Fibroblast of skin of left biceps (primary cell): Measurements from ENCODE around the gene CS.
"Not testable (repeated sequence)": the region's sequence is repeated elsewhere in the genome, so short reads cannot be mapped to it uniquely, and the experiment has no call there.

Experiments
- DNase-seq, 2 experiments: peaks; one replicate each; pipeline ENCODE4 v3.0.0-alpha.2; 2013; ENCODE audit warnings: low read depth in 2 of 2

The CS gene

DNA sequence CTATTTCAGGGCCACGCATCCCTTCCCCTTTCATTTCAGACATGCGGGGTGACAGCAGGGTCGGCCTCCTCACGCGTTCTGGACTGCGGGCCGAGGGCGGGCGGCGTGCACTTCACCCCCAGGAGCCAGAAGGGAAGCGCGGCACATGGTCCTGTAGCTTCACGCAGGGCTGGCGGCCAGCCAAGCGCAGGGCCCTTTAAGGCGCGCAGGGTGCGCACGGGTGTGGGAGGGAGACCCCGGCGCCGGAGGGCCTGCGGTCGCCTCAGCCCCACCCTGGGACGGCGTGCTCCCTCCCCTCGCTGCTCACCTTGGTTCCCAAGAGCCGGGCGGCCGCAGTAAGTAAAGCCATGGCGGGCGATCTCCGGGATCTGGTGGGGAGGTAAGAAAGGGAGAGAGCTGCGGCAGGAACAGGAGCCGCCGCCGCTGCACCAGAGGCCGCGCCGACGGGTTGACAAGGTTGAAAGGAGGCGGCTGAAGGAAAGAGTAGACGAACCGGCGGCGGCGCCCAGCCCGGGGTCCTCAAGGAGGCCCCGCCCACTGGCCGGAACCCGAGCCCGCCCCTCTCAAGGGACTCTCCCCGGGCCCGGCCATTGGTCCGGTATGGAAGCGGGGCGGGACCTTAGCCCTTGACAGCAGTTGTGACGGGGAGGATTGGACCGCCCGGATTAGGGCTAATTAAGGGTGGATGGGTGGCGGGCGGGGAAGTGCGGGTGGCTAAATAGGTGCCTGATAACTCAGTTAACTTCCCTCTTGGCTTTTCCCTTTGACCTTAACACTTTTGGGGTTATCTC is at the start of gene CS:
Gene CS, minus strand, starts transcription at position 478 of the 791 bp plus-strand sequence. Its CDS starts 129 bp downstream, at position 349.
- peak; percentile 93 to 94 for DNase-seq

- no peak for DNase-seq
These were observed 48.6 kb upstream of the CS start for GRCh38 chr12:56348776-56349175.

DNA sequence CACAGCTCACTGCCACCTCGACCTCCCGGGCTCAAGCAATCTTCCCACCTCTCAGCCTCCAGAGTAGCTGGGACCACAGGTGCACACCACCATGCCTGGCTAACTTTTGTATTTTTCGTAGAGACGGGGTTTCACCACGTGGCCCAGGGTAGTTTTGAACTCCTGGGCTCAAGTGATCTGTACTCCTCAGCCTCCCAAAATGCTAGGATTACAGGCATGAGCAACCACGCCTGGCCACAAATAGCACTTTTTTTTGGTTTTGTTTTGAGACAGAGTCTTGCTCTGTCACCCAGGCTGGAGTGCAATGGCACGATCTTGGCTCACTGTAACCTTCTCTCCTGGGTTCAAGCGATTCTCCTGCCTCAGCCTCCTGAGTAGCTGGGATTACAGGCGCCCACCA is 47.1 kb upstream of the CS start:
- DNase-seq: not testable (repeated sequence)

DNA sequence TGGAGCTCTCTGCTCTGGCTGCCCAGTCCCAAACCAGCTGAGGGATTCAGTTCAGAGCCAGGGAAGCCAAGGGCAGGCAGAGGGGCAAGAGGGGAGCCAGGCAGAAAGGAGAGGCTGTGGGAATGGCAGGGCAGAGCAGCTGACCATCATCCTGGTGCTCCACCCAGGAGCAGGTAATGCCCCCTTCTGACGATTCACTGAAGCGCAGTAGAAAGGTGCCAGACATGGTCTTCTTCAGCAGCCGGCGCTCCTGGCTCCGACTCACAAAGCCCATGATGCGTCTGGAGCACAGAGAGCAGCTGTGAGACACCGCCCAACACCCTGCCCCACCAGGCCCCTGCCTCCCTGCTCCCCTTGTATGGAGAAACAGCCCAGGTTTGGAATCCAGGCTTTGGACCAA is 46.5 kb upstream of the CS start:
- no peak for DNase-seq

DNA sequence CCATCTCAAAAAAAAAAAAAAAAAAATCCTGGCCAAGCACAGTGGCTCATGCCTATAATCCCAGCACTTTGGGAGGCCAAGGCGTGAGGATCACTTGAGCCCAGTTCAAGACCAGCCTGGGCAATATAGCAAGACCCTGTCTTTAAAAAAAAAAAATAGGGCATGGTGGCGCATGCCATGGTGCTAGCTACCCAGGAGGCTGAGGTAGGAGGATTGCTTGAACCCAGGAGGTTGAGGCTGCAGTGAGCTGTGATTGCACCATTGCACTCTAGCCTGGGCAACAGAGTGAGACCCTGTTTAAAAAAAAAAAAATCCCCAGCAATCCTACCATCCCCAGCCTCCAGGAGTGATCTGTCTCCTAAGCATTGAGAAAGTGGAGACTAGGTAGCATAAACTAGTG is 42.2 kb upstream of the CS start:
- DNase-seq: not testable (repeated sequence)

DNA sequence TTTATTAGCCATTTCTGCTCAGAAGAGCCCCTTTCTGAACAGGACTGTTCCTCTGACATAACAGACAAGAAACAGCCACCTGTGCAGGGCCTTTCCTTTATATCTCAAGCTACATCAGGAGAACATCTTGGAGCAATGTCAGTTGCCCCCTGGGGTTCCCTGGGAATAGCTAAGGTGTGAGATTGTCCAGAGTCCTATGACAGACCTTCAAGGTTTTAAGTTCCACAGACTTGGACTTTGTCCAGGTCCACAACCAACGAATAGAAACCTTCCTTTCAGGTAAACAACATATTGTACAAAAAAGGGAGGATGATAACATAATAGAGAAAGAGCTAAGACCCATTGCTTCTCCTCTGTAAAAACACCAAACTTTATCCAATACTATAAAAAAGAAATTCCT is 41.5 kb upstream of the CS start:
- DNase-seq: no peak

GRCh38 chr12:56339158-56339422 is 39.0 kb upstream of the CS start:
- no peak for DNase-seq

- DNase-seq: no peak
These were observed 38.4 kb upstream of the CS start, which contains the start of gene IL23A for GRCh38 chr12:56338308-56339157. Gene IL23A (plus strand): TSS chr12:56338884. CDS start chr12:56339045, 161 bp downstream.

- DNase-seq: no peak
These were observed 37.7 kb upstream of the CS start for GRCh38 chr12:56337753-56338251.

- DNase-seq: no peak
These were observed 36.4 kb upstream of the CS start for GRCh38 chr12:56336361-56337167.

GRCh38 chr12:56335527-56335926 is 35.4 kb upstream of the CS start:
- DNase-seq: not testable (repeated sequence)

DNA sequence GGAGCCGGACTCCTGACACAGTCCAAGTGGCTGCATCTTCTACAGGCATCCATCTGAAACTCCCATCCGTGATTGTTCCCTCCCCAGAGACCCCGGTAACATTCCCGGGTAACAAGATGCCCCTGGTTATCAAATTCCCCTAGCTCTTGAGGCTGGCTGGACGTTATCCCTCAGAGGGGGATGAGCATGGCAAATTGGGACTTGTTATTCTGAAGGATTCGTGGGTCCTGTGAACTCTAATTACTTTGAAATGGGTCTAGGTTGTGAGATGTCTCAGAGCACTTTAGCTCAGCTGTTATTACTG is 34.3 kb upstream of the CS start:
- DNase-seq: no peak

GRCh38 chr12:56333679-56334489 is 33.8 kb upstream of the CS start, which contains the start of gene PAN2:
Gene PAN2 (minus strand): TSS chr12:56334000. CDS start chr12:56333094, 906 bp downstream.
- peak; percentile 95 for DNase-seq

DNA sequence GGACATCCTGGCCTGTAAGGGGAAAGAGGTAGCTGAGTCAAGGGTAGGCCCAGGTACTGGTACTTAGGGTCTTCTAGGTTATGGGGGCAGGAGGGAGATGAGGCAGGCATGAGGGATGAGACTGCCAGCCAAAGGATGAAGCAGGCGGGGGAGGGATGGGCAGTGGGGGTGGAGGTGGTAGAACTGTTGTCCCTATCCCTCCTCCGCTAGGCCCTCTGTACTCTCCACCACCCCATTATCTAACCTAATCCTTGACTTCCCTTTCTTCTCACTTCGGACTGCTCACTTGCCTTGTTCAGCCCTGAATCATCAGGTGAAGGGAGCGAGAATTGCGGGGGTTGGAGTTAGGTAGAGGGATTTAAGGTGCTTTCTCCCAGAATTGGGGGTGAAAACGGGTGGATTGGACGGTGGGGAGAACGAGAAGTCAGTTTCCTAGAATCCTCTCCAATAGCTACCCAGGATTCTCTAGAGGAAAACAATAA is 33.1 kb upstream of the CS start:
- DNase-seq: no peak

DNA sequence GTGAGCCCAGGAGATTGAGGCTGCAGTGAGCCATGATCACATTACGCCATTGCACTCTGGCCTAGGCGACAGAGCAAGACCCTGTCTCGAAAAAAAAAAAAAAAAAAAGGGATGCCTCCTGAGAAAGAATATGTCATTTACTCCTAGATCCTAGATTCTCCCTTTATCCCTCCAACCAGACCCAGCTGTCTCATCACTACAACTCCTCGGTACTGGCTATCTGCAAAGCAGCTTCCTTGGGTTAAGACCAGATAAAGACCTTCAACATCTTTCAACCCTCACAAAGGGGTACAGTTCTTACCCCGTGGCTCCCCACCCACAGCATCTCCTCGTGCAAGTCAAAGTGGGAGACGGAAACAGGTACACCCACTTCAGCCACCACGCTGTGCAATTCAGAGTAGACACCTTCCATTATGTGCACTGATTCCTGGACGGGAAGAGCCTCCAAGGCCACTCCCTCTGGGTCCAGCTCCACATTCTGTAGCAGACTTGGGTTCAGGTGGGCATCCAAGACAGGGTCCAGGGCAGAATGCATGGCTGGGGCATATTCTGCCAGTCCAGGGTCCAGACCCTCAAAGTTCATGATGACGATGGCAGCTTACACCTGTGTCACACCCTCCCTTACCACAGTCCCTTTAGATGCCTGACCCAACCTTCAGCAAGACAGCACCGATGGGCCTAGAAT is 32.5 kb upstream of the CS start:
- DNase-seq: no peak

- no peak for DNase-seq
These were observed 30.9 kb upstream of the CS start for GRCh38 chr12:56330936-56331490.

DNA sequence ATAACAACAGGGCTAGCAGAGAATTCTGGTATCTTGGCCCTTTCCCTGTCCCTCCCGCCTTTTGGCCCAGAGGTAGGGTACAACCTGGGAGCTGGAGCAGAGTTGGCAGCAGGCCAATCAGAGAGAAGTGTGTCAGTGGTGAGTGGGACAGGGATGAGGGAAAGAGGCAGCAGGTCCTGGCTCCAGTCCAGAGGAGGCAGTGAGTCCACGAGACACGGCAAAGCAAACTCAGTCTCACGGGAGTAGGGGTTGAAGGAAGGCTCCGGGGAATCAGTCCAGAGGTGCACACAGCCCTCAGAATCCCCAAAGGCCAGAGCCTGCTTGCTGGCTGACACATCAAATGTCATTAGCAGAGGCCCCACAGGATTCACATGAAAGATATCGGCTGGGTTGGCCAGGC is 26.4 kb upstream of the CS start:
- DNase-seq: no peak

- no peak for DNase-seq
These were observed 26.0 kb upstream of the CS start for GRCh38 chr12:56326126-56326525.

DNA sequence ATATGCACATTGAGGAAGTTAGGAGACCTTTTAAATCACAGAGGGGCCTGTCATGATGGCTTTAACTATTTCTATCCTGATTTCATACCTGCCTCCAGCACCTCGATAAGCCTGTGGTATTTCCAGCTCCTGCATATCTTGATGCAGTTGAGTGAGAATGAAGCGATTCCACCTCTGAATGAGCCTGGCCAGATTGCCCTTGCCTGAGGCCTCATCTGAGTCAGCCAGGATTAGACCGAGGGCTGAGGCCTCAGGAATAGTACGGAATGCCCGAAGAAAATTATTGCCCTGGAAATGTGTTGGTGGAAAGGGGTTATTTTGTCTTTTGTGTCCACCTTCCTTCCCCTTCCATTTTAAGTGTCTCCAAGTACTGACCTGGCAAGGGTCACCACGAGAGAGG is 24.1 kb upstream of the CS start:
- DNase-seq: no peak

DNA sequence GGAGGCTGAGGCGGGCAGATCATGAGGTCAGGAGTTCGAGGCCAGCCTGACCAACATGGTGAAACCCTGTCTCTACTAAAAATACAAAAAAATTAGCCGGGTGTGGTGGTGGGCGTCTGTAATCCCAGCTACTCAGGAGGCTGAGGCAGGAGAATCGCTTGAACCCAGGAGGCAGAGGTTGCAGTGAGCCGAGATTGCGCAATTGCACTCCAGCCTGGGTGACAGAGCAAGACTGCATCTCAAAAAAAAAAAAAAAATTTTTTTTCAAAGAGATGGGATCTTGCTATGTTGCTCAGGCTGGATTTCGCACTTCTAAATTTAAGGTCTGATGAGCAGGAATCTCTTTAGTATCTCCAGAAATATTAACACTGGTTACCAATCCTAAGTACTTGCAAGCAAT is 21.5 kb upstream of the CS start:
- not testable (repeated sequence) for DNase-seq
